Tibial nerve (tissue), 4 donors: Measurements from ENCODE around the gene KCNJ1. TPM values are rescaled to one million over a fixed set of nuclear protein-coding genes. Genes with fewer than 3 reads are reported as not detected.
A peak's percentile ranks its signal among the peaks of the same experiment; 100 is the strongest.

Experiments used
- DNase-seq, 2 donors: peaks; one replicate each; pipeline ENCODE4 v3.0.0-alpha.2; 2019; ENCODE audit warnings: low spot score in 2 of 2
- H3K27ac ChIP-seq, 4 donors: fragments of 200-600 bp; sonication (generic) in 3 of 4; one replicate each; pipeline ENCODE4 v1.5.1; 2017 to 2019; ENCODE audit warnings: mild to moderate bottlenecking in 1 of 4
- H3K27me3 ChIP-seq, 2 donors: fragments of 200-600 bp; sonication (generic) in 1 of 2; one replicate each; pipeline versions ENCODE4 v1.5.1 to v1.6.0; 2017 to 2019
- H3K36me3 ChIP-seq, 3 donors: fragments of 200-600 bp; sonication (generic); one replicate each; pipeline ENCODE4 v1.5.1; 2018 to 2019
- H3K4me1 ChIP-seq, 4 donors: fragments of 200-600 bp; sonication (generic) in 3 of 4; one replicate each; pipeline ENCODE4 v1.5.1; 2017 to 2019
- H3K4me3 ChIP-seq, 4 donors: fragments of 200-600 bp; sonication (generic) in 3 of 4; one replicate each; pipeline ENCODE4 v1.5.1; 2017 to 2019; ENCODE audit warnings: mild to moderate bottlenecking in 1 of 4, moderate library complexity in 1 of 4
- H3K9me3 ChIP-seq, 4 donors: fragments of 200-600 bp; sonication (generic) in 3 of 4; one replicate each; pipeline ENCODE4 v1.5.1; 2017 to 2019
- CTCF ChIP-seq, 5 experiments: fragments of 200-600 bp in 3 of 5; fragments of 450-650 bp in 2 of 5; sonication (generic) in 3 of 5; IDR thresholded peaks; one replicate each; pipeline ENCODE4 v1.5.1; 2016 to 2019; ENCODE audit warnings: antibody characterized with exemption in 5 of 5, mild to moderate bottlenecking in 3 of 5, moderate library complexity in 2 of 5
- EP300 ChIP-seq, 2 donors: sonication (generic); formaldehyde crosslinking; IDR thresholded peaks; one replicate each; pipeline ENCODE4 v1.6.1; 2017; ENCODE audit warnings: antibody characterized with exemption in 2 of 2, mild to moderate bottlenecking in 1 of 2
- POLR2A ChIP-seq, 2 donors: fragments of 450-650 bp; IDR thresholded peaks; one replicate each; pipeline ENCODE4 v1.6.1; 2017; ENCODE audit warnings: antibody characterized with exemption in 2 of 2, mild to moderate bottlenecking in 2 of 2, moderate library complexity in 2 of 2
- WGBS, 2 donors: methylation state at CpG; one replicate each; pipeline ENCODE4 v1.1.5; 2018; 5-methylcytosine and 5-hydroxymethylcytosine counted together
- total RNA-seq, 4 donors: library from RNA; depleted of rRNA; stranded (reverse); fragments of >200 nt; gene quantifications; one replicate each; pipeline ENCODE4 v1.1.0, GENCODE V29; 2016

The KCNJ1 gene
- total RNA-seq, 4 donors from 2014 or later: not detected

DNA sequence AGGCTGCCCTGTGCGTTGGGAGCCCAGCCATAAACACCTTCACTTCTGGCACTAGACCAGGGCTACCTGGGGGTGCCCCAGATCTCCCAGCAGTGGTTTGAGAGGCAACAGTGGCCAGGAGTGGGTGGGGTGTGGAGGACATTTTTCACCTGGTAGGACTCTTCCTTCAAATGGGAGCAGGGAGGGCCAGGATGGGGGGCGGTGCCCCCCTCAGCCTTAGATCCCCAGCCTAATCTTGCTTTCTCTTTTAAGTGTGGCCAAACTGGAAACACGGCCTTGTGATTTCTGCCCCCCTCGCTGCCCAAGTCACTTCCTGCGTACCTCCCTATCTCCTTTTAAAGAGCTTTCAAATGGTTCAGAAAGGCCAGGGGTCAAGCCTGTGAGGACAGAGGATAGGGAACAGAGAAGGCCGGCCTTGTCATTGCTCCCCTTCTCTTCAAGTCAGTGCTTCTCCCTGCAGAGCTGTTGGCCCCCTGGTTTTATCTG lies 24.9 kb upstream of the KCNJ1 start:
- Histone ChIP-seq H3K4me1 (peaks cover 0 to 25% (median 10%) of the 10 kb centered on the region in 4 donors), H3K27me3 (peaks cover 0 to 41% of the 10 kb centered on the region in 2 donors), H3K9me3 (no peaks in the 10 kb centered on the region), H3K4me3 (peak overlapping the region in 1 of 4 donors; percentile 62), H3K27ac (peak overlapping the region in 2 of 4 donors; percentile 28 to 60), H3K36me3 (no peaks in the 10 kb centered on the region)
- WGBS, 2 donors: 66 to 67% methylated on average over 5 to 6 of the region's 6 CpGs
- DNase-seq: no peak
- TF ChIP-seq EP300 (IDR thresholded peaks at IDR 0.05): no peak

GRCh38 chr11:128890543-128891368 lies 23.7 kb upstream of the KCNJ1 start, which contains the start of gene KCNJ5:
KCNJ5 (plus strand) TSS chr11:128891356; CDS start chr11:128911274, 19,918 bp downstream.
- WGBS, 2 donors: 0 to 1% methylated on average over 30 to 64 of the region's 85 CpGs

DNA sequence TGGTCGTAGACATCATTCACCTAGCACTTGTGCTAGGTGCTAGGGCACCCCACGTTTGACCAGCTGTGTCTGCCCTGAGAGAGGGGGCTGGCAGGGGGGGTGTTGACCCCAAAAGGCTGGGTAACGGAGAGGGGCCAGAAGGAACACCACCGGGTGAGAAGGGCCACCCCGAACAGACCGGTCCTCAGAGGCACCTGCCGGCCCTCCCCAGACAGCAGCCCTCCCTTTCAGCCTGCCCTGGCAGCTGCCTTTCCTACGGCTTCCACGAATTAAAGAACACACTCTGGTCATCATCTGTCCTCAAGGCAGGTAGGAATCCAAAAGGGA lies 23.1 kb upstream of the KCNJ1 start:
- TF ChIP-seq CTCF (IDR thresholded peaks at IDR 0.05) (no peak), EP300 (IDR thresholded peaks at IDR 0.05) (no peak), POLR2A (IDR thresholded peaks at IDR 0.05) (no peak)
- peak overlapping the region in 3 of 4 donors; percentile 26 to 62 (median 49) for H3K4me3 ChIP-seq
- no peak overlapping the region for H3K27ac ChIP-seq
- H3K36me3 ChIP-seq: no peaks in the 10 kb centered on the region
- DNase-seq: no peak
- H3K9me3 ChIP-seq: no peaks in the 10 kb centered on the region
- peaks cover 0 to 19% (median 10%) of the 10 kb centered on the region in 4 donors for H3K4me1 ChIP-seq
- WGBS, 2 donors: 16 to 35% methylated on average over 9 of the region's 9 CpGs
- H3K27me3 ChIP-seq: peaks cover 0 to 41% of the 10 kb centered on the region in 2 donors

More at GRCh38 chr11:128890543-128891368, 23.7 kb upstream of the KCNJ1 start, which contains the start of gene KCNJ5:
- no peak for DNase-seq
- peak within 1 kb of the TSS; percentile 26 to 63 (median 56) for H3K4me3 ChIP-seq
- no peaks in the 10 kb centered on the region for H3K9me3 ChIP-seq
- H3K4me1 ChIP-seq: peaks cover 0 to 19% (median 10%) of the 10 kb centered on the region in 4 donors
- no peak for TF ChIP-seq EP300 (IDR thresholded peaks at IDR 0.05)
- no peak for TF ChIP-seq POLR2A (IDR thresholded peaks at IDR 0.05)
- TF ChIP-seq CTCF (IDR thresholded peaks at IDR 0.05): no peak
- H3K36me3 ChIP-seq: no peaks in the 10 kb centered on the region
- peaks cover 0 to 41% of the 10 kb centered on the region in 2 donors for H3K27me3 ChIP-seq
- H3K27ac ChIP-seq: peak within 1 kb of the TSS in 2 of 4 donors; percentile 28 to 60

- H3K27ac ChIP-seq: no peak overlapping the region
- no peak overlapping the region for H3K4me3 ChIP-seq
- H3K36me3 ChIP-seq: no peaks in the 10 kb centered on the region
- H3K9me3 ChIP-seq: no peaks in the 10 kb centered on the region
- no peak for DNase-seq
- TF ChIP-seq EP300 (IDR thresholded peaks at IDR 0.05): no peak
- TF ChIP-seq POLR2A (IDR thresholded peaks at IDR 0.05): no peak
- TF ChIP-seq CTCF (IDR thresholded peaks at IDR 0.05): no peak
- 73 to 88% methylated on average over 7 to 8 of the region's 8 CpGs for WGBS, 2 donors
- H3K4me1 ChIP-seq: peaks cover 0 to 19% (median 10%) of the 10 kb centered on the region in 4 donors
- H3K27me3 ChIP-seq: peaks cover 0 to 41% of the 10 kb centered on the region in 2 donors
Observed at GRCh38 chr11:128889657-128890213, 22.6 kb upstream of the KCNJ1 start.

DNA sequence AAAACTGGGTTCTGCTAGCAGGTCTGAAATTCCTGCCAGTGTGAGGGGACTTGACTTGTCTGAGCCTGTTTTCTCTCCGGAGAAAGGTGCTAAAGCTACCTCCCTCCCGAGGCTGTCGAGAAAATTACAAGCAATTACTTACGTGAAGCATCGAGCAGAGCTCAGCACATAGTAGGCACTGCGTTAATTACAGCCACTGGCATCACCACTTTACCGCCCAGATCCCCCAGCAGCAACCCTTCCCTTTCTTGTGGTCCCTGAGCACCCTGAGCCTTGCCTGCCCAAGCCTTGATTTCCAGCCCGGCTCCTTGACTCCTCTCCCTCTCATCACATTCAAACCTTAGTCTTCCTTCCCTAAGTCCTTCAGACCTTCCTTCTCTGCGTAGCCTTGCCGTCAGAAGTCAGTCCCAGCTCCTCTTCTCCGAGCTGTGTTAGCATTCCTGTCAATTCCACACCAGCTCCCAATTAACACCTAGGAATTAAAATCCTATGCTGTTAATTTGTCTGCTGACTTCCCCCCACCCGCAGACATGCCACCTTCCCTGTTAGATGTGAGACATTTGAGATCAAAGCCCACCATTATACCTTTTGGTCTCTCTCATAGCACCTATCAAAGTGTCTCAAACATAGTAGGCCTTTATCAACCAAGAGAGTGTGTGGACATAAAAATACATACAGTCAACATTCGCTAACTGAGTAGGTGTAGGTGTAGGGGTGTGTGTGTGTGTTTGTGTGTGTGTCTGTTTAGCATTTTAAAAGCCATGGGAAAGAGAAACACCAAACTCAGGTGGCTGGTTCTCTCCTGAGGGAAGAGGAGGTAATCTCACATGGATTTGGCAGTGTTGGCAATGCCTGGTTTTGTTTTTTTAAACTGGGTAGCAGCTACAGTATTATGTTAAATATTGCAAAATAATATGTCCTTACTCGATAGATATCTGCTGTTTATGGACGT lies 21.2 kb upstream of the KCNJ1 start:
- H3K27ac ChIP-seq: no peak overlapping the region
- peaks cover 0 to 19% (median 10%) of the 10 kb centered on the region in 4 donors for H3K4me1 ChIP-seq
- 65 to 74% methylated on average over 15 of the region's 15 CpGs for WGBS, 2 donors
- TF ChIP-seq CTCF (IDR thresholded peaks at IDR 0.05) (no peak), EP300 (IDR thresholded peaks at IDR 0.05) (no peak), POLR2A (IDR thresholded peaks at IDR 0.05) (no peak)
- no peaks in the 10 kb centered on the region for H3K36me3 ChIP-seq
- H3K9me3 ChIP-seq: no peaks in the 10 kb centered on the region
- DNase-seq: no peak
- H3K27me3 ChIP-seq: peaks cover 0 to 41% of the 10 kb centered on the region in 2 donors
- no peak overlapping the region for H3K4me3 ChIP-seq
